ENCODE measurements around the gene EIPR1.

EIPR1 gene

GRCh38 chr2:3297523-3297922, 80.1 kb downstream of the EIPR1 start:
- H3K4me3 ChIP-seq (ENCODE audit: low read depth, low read length), result no peak overlapping the region
- TF ChIP-seq CTCF (IDR thresholded peaks at IDR 0.05; ENCODE audit: low read depth, low read length), result no peak

DNA sequence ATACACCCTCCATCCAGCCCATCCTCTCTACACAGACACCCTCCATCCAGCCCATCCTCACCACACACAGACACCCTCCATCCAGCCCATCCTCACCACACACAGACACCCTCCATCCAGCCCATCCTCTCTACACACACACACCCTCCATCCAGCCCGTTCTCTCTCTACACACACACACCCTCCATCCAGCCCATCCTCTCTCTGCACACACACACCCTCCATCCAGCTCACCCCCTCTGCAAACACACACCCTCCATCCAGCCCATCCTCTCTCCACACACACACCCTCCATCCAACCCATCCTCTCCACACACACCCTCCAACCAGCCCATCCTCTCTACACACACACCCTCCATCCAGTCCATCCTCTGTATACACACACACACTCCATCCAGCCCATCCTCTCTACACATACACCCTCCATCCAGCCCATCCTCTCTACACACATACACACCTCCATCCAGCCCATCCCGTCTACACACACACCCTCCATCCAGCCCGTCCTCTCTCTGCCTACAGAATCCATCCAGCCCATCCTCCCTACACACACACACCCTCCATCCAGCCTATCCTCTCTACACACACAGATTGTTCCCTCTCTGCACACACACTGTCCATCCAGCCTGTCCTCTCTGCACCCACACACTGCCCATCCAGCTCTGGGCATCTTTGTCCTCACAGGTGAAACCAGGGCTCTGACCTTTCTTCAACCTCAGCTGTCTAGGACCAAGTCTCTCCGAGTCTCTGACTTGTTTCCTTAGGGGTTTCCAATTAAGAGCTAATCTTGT, 81.2 kb downstream of the EIPR1 start:
- TF ChIP-seq CTCF (IDR thresholded peaks at IDR 0.05; ENCODE audit: low read depth, low read length), result no peak
- H3K4me3 ChIP-seq (ENCODE audit: low read depth, low read length), result no peak overlapping the region

DNA sequence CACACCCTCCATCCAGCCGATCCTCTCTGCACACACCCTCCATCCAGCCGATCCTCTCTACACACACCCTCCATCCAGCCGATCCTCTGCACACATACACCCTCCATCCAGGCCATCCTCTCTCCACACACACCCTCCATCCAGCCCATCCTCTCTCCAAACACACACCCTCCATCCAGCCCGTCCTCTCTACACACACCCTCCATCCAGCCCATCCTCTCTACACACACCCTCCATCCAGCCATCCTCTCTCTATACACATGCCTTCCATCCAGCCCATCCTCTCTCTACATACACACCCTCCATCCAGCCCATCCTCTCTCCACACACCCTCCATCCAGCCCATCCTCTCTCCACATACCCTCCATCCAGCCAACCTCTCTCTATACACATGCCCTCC, 83.1 kb downstream of the EIPR1 start:
- no peak overlapping the region for H3K4me3 ChIP-seq (ENCODE audit: low read depth, low read length)
- TF ChIP-seq CTCF (IDR thresholded peaks at IDR 0.05; ENCODE audit: low read depth, low read length), result no peak

- TF ChIP-seq CTCF (IDR thresholded peaks at IDR 0.05; ENCODE audit: low read depth, low read length), result no peak
- H3K4me3 ChIP-seq (ENCODE audit: low read depth, low read length), result no peak overlapping the region
Measured at GRCh38 chr2:3294069-3294468, 83.5 kb downstream of the EIPR1 start.

GRCh38 chr2:3293221-3293620, 84.4 kb downstream of the EIPR1 start:
- H3K4me3 ChIP-seq (ENCODE audit: low read depth, low read length), result no peak overlapping the region

DNA sequence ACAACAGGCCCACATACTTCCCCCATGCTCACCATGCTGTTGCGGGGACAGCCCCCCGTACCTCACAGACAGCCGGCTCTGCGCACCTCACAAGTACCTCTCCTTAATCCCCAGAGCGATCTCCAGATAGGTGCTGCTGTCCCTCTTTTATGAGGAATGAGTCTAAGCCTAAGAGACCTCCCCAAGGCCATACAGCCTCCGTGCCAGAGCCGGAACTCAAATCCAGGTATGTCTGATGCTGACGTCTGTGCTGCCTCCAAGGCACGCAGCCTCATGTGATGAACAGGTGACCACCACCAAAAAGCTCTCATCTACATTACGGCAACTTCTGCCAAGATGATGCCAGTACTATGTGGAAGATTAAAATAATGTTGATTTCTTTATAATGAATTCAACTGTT, 85.2 kb downstream of the EIPR1 start:
- no peak overlapping the region for H3K4me3 ChIP-seq (ENCODE audit: low read depth, low read length)
- no peak for TF ChIP-seq CTCF (IDR thresholded peaks at IDR 0.05; ENCODE audit: low read depth, low read length)

More at GRCh38 chr2:3293221-3293620, 84.4 kb downstream of the EIPR1 start:
- TF ChIP-seq CTCF (IDR thresholded peaks at IDR 0.05; ENCODE audit: low read depth, low read length), result no peak

DNA sequence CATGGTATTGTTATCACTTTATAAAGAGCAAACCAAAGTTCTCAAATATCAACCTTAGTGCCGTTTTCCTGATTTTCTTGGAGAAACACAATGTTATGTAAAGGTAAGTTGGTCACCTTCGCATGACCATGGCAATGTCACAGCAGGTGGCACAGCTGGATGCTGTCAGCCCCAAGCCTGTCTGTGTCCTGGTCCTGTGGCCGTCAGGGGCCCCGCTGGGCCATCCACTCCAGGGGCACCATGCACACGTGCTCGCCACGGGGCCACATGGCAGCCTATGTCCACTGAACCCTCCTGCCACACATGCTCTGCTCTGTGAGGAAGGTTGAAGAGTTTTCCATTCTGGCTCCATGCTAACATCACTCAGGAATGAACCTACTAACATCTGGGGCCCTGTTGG, 85.9 kb downstream of the EIPR1 start:
- TF ChIP-seq CTCF (IDR thresholded peaks at IDR 0.05; ENCODE audit: low read depth, low read length), result no peak
- no peak overlapping the region for H3K4me3 ChIP-seq (ENCODE audit: low read depth, low read length)
